ENCODE measurements around the gene TMEM212. TPM values are rescaled to one million over a fixed set of nuclear protein-coding genes. Genes with fewer than 3 reads are reported as not detected.

The TMEM212 gene
- total RNA-seq, 2 donors from 2014 or later: not detected

DNA sequence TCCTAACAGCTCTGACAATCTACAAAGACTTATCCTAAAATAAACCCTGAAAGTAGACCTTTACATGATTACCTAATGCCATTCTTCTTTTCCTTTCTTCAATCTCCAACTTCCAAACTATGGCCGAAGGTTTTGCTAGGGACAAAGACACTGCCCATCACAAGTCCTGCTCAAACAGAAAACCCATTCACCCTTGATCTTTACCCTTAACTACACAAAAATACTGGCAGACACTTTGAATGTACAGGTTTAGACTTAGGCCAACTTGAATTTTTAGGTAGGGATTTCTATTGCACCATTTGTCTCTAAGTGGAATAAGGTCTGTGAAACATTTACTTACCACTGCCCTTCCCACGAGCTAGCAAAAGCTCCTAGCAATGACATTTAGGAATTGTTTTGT lies 64.6 kb downstream of the TMEM212 start:
- no peak for DNase-seq (ENCODE audit: low spot score)
- no peak overlapping the region for H3K4me3 ChIP-seq
- no peaks in the 10 kb centered on the region for H3K27me3 ChIP-seq
- peaks cover 0 to 7% of the 10 kb centered on the region in 2 donors for H3K9me3 ChIP-seq
- no peaks in the 10 kb centered on the region for H3K4me1 ChIP-seq
- no peak for TF ChIP-seq CTCF (IDR thresholded peaks at IDR 0.05)
- no peaks in the 10 kb centered on the region for H3K36me3 ChIP-seq
- no peak overlapping the region for H3K27ac ChIP-seq

- Histone ChIP-seq H3K9me3 (peaks cover 0 to 7% of the 10 kb centered on the region in 2 donors), H3K27me3 (no peaks in the 10 kb centered on the region), H3K36me3 (no peaks in the 10 kb centered on the region), H3K27ac (no peak overlapping the region), H3K4me3 (no peak overlapping the region), H3K4me1 (no peaks in the 10 kb centered on the region)
- TF ChIP-seq CTCF (IDR thresholded peaks at IDR 0.05): no peak
- no peak for DNase-seq (ENCODE audit: low spot score)
These were observed 65.6 kb downstream of the TMEM212 start for GRCh38 chr3:171908731-171909130.

Other genes with a start within 250 kb of the TMEM212 start
- 100 to 1,000 TPM in 1 of 2 donors, 10 to 100 TPM in 1; 64.5 to 111 TPM for gene PLD1, start 32.9 kb upstream of the TMEM212 start, total RNA-seq
- 10 to 100 TPM; 57.6 to 69.3 TPM for gene FNDC3B, start 196.2 kb downstream of the TMEM212 start, total RNA-seq

Data from right atrium auricular region (tissue), 2 donors.